NB4 (cell line): ENCODE data around the gene FHIP1B.
A peak's percentile ranks its signal among the peaks of the same experiment; 100 is the strongest.
"Not testable (repeated sequence)": the region's sequence is repeated elsewhere in the genome, so short reads cannot be mapped to it uniquely, and the experiment has no call there.

Experiments used
- DNase-seq: peaks from one replicate; pipeline ENCODE4 v3.0.0; 2010; ENCODE audit warnings: low read depth
- H3K4me3 ChIP-seq: one replicate; pipeline ENCODE4 v1.5.1; 2011; ENCODE audit warnings: mild to moderate bottlenecking, low read depth, low read length, moderate library complexity
- MYC ChIP-seq: IDR thresholded peaks from 2 replicates; pipeline ENCODE4 v1.6.1; 2011; ENCODE audit warnings: low read depth, low read length
- POLR2A ChIP-seq: IDR thresholded peaks from 2 replicates; pipeline ENCODE4 v1.6.1; 2011; ENCODE audit warnings: mild to moderate bottlenecking; ENCODE audit not compliant: insufficient read length; ENCODE audit errors: extremely low read depth
- TF ChIP-seq, protein P1 (sequence below): IDR thresholded peaks from 2 replicates; pipeline ENCODE4 v1.6.1; 2011; ENCODE audit warnings: low read depth, low read length
- TF ChIP-seq, protein P2 (sequence below): IDR thresholded peaks from one replicate; pipeline ENCODE4 v1.5.1; 2012; ENCODE audit warnings: low read depth, low read length

The FHIP1B gene

DNA sequence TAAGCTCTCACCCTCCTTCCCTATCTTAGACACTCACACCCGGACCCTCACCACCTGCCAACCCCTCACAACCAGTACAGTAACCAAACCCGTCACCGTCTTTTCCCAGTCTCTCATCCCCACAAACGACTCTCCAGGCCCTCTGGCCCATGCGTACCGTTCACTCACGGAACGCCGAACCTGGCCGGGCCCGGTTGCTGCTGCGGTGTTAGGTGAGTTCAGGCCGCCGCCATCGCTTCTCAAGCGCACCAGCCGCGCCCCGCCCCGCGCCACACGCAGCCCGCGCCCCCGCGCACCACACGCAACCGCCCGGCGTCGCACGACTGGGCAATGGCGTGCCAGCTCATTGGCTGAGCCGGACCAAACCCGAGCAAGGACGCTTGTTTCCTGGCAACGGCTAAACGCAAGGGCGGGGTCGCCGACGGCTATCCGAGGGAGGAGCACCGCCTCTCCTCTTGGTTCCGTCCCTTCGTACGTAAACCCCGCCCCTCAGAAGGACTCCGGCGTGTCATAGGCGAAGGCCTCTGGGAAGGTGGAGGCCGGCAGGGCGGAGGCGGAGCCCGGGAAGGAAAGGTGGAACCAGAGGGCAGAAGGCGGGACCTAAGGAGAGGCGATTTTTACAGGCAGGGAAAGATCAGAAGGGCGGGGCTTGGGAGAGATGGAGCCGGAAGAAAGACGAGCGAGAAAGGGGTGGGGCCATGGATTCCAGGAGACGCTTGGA lies at the start of gene FHIP1B:
TSS of gene FHIP1B (minus strand) at position 250 of the 721 bp plus-strand sequence. CDS start 10,120 bp downstream, outside the sequence.
- H3K4me3 ChIP-seq, result peak within 1 kb of the TSS; percentile 97
- peak; percentile 99 for DNase-seq
- TF ChIP-seq, protein P1, sequence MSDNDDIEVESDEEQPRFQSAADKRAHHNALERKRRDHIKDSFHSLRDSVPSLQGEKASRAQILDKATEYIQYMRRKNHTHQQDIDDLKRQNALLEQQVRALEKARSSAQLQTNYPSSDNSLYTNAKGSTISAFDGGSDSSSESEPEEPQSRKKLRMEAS, result peak; percentile 58; the same call in 1 of the 2 replicates
- TF ChIP-seq MYC (no peak), POLR2A (peak; percentile 67)

DNA sequence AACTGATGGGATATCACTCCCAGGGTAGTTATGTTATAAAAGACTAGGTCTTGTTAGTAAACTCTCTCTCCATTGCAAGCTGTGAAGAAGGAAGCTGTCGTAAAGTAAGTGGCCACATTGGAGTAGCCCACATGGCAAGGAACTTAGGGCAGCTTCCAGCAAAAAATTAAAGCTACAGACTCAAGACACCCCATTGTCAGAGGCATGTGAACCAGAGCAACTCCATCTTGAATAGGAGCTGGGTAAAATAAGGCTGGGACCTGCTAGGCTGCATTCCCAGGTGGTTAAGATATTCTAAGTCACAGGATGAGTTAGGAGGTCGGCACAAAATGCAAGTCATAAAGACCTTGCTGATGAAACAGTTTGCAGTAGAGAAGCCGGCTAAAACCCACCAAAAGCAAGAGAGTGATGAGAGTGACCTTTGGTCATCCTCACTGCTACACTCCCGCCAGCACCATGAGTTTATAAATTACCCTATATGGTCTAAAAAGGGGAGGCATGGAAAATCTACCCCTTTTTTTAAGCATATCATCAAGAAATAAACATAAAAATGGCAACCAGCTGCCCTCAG lies 49.1 kb upstream of the FHIP1B start:
- TF ChIP-seq, protein P2, sequence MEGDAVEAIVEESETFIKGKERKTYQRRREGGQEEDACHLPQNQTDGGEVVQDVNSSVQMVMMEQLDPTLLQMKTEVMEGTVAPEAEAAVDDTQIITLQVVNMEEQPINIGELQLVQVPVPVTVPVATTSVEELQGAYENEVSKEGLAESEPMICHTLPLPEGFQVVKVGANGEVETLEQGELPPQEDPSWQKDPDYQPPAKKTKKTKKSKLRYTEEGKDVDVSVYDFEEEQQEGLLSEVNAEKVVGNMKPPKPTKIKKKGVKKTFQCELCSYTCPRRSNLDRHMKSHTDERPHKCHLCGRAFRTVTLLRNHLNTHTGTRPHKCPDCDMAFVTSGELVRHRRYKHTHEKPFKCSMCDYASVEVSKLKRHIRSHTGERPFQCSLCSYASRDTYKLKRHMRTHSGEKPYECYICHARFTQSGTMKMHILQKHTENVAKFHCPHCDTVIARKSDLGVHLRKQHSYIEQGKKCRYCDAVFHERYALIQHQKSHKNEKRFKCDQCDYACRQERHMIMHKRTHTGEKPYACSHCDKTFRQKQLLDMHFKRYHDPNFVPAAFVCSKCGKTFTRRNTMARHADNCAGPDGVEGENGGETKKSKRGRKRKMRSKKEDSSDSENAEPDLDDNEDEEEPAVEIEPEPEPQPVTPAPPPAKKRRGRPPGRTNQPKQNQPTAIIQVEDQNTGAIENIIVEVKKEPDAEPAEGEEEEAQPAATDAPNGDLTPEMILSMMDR, result no peak
- TF ChIP-seq MYC (no peak), POLR2A (no peak)
- TF ChIP-seq, protein P1, result no peak
- DNase-seq, result no peak
- no peak overlapping the region for H3K4me3 ChIP-seq

DNA sequence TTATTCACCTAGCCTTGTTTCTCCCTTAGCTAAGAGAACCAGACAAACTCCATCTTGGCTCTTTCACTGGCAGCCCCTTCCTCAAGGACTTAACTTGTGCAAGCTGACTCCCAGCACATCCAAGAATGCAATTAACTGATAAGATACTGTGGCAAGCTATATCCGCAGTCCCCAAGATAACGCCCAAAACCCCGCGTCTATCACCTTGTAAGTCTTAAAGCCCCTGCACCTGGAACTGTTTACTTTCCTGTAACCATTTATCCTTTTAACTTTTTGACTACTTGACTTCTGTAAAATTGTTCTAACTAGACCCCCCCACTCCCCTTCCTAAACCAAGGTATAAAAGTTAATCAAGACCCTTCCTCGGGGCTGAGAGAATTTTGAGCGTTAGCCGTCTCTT lies 46.4 kb upstream of the FHIP1B start:
- H3K4me3 ChIP-seq, DNase-seq: not testable (repeated sequence)

DNA sequence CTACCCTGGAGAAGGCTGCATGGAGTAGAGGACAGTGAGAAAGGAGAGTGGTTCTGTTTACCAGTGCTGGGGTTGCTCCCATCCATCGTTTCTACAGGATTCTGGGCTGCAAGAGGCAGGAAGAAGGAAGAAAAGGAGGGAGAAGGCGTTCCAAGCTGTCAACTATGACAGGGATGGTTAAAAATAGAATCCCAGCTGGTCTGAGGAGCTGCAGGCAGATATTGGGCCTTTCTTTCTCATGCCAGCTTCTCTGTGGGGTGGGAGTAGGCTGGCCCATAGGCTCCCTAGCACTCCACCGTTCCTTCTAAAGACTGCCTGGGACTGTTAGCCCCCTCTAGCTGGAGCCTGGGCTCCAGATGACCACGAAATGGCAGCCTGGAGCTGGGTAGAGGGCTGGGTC lies 38.8 kb upstream of the FHIP1B start:
- no peak for TF ChIP-seq MYC
- TF ChIP-seq, protein P1, result no peak
- TF ChIP-seq, protein P2, result no peak
- no peak overlapping the region for H3K4me3 ChIP-seq
- DNase-seq, result no peak

DNA sequence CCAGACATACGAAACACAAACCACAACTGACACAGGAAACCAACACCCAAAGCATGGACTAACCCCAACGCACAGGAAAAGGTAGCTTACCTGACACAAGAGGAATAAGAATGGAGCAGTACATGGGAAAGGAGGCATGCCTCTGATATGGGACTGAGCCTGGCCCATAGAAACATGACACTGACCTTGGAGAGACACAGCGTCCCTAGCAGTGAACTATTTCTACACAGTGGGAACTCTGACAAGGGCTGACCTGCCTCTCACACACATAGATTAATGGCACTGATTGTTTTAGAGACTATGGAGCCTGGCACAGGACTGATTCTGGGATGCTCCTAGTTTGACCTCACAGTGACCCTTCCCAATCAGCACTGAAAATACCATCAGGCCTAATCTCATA lies 37.2 kb upstream of the FHIP1B start:
- DNase-seq, result no peak
- H3K4me3 ChIP-seq, result no peak overlapping the region
- TF ChIP-seq MYC, result no peak
- TF ChIP-seq, protein P2, result no peak
- no peak for TF ChIP-seq POLR2A
- TF ChIP-seq, protein P1, result no peak

DNA sequence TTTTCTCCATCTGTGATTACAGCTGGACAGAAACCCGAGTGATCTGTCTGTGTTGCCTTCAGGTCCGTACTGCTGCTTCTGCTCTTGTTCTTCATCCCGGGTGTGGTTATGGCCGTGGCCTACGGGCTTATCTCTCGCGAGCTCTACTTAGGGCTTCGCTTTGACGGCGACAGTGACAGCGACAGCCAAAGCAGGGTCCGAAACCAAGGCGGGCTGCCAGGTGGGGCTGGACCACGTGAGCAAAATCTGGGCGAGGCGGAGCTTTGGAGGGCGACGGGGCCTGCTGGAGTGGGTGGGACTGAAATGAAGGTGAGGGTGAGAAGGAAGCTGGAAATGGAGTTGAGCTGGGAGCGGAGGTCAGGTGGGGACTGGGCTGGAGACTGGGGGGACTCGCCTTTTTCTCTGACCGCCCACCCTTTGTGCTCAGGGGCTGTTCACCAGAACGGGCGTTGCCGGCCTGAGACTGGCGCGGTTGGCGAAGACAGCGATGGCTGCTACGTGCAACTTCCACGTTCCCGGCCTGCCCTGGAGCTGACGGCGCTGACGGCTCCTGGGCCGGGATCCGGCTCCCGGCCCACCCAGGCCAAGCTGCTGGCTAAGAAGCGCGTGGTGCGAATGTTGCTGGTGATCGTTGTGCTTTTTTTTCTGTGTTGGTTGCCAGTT lies 36.3 kb upstream of the FHIP1B start:
- DNase-seq, result no peak
- no peak overlapping the region for H3K4me3 ChIP-seq

More for the DNA sequence above, 36.3 kb upstream of the FHIP1B start:
- TF ChIP-seq, protein P2, result no peak
- TF ChIP-seq POLR2A (no peak), MYC (no peak)
- TF ChIP-seq, protein P1, result no peak
